Measurements from ENCODE around the gene TBR1.

TBR1 gene

GRCh38 chr2:161424891-161425727 lies 9.0 kb downstream of the TBR1 start (continued):
- TF ChIP-seq PATZ1 (tag by site-specific recombination; IDR thresholded peaks at IDR 0.05) (no peak), SCRT2 (tag by site-specific recombination; IDR thresholded peaks at IDR 0.05) (no peak), ZNF692 (tag by site-specific recombination; IDR thresholded peaks at IDR 0.05) (no peak), SCRT1 (tag by site-specific recombination; IDR thresholded peaks at IDR 0.05; ENCODE audit: borderline replicate concordance) (no peak), TRIM28 (IDR thresholded peaks at IDR 0.05; ENCODE audit: borderline replicate concordance, low read length) (no peak), ZNF670 (tag by site-specific recombination; IDR thresholded peaks at IDR 0.05; ENCODE audit: low read depth) (no peak), ZNF548 (tag by site-specific recombination; IDR thresholded peaks at IDR 0.05) (no peak)

- no peak overlapping the region for H3K4me3 ChIP-seq (ENCODE audit: low read depth, low read length)
- CTCF ChIA-PET, result no interaction called here
- H3K4me1 ChIP-seq (ENCODE audit: control insufficient read depth, insufficient read depth, low read length), result no peaks in the 10 kb centered on the region
- POLR2A ChIA-PET, result no interaction called here
- H3K36me3 ChIP-seq (ENCODE audit: control insufficient read depth in 2 of 2, insufficient read depth in 1 of 2, low read length in 2 of 2), result no peaks in the 10 kb centered on the region
- no peaks in the 10 kb centered on the region for H3K9me3 ChIP-seq (ENCODE audit: control insufficient read depth, insufficient read depth, low read depth, low read length)
- no peak overlapping the region for H3K27ac ChIP-seq (ENCODE audit: extremely low read depth, low read depth, low read length)
- TF ChIP-seq ZNF121 (tag by site-specific recombination; IDR thresholded peaks at IDR 0.05) (no peak), ZNF555 (tag by site-specific recombination; conservative IDR thresholded peaks at IDR 0.05) (no peak), ZBTB11 (tag by site-specific recombination; conservative IDR thresholded peaks at IDR 0.05; ENCODE audit: low read depth) (no peak), ZNF501 (tag by site-specific recombination; IDR thresholded peaks at IDR 0.05) (no peak), ZNF701 (tag by site-specific recombination; IDR thresholded peaks at IDR 0.05) (no peak), ZNF596 (tag by site-specific recombination; IDR thresholded peaks at IDR 0.05) (no peak), EGR2 (tag by site-specific recombination; IDR thresholded peaks at IDR 0.05; ENCODE audit: low read depth) (no peak), ZNF335 (tag by site-specific recombination; conservative IDR thresholded peaks at IDR 0.05) (no peak), ZNF2 (tag by site-specific recombination; IDR thresholded peaks at IDR 0.05) (no peak), SALL2 (tag by site-specific recombination; IDR thresholded peaks at IDR 0.05; ENCODE audit: borderline replicate concordance) (no peak), HOXD13 (CRISPR knock-in tag; IDR thresholded peaks at IDR 0.05; ENCODE audit: borderline replicate concordance) (no peak), ZNF433 (tag by site-specific recombination; IDR thresholded peaks at IDR 0.05; ENCODE audit: low read depth) (no peak)
Measured at GRCh38 chr2:161425728-161426454, 9.8 kb downstream of the TBR1 start.

Data from HEK293 (cell line).